ENCODE measurements around the gene KITLG. TPM values are rescaled to one million over a fixed set of nuclear protein-coding genes. Genes with fewer than 3 reads are reported as not detected.

Gene KITLG
- total RNA-seq, 2 experiments from 2014 or later = not detected

GRCh38 chr12:88590851-88591250 lies 10.6 kb upstream of the KITLG start:
- DNase-seq (ENCODE audit: low spot score) = no peak
- CTCF ChIA-PET (ENCODE audit: unreplicated experiment) = no interaction called here
- Histone ChIP-seq H3K79me2 (ENCODE audit: insufficient read depth, low read depth, low read length) (no peaks in the 10 kb centered on the region), H3K9me2 (ENCODE audit: insufficient read depth, low read length) (no peaks in the 10 kb centered on the region), H3K4me1 (ENCODE audit: insufficient read depth, low read length, poor library complexity, severe bottlenecking) (no peaks in the 10 kb centered on the region), H3K9me3 (ENCODE audit: low read length) (no peaks in the 10 kb centered on the region), H4K20me1 (ENCODE audit: insufficient read depth, low read length) (no peaks in the 10 kb centered on the region), H2AFZ (ENCODE audit: low read length) (no peak overlapping the region), H3K36me3 (ENCODE audit: insufficient read depth, low read length) (no peaks in the 10 kb centered on the region), H3K4me2 (ENCODE audit: low read length) (no peak overlapping the region), H3K4me3 (ENCODE audit: low read depth, low read length, poor library complexity, severe bottlenecking) (no peak overlapping the region), H3K27ac (ENCODE audit: low read depth, low read length, poor library complexity, severe bottlenecking) (no peak overlapping the region)
- BruUV-seq (replicated peaks) = no TSS peak
- intact Hi-C loops (cut with micrococcal nuclease; ENCODE audit: unreplicated experiment) = no loop called here
- TF ChIP-seq EZH2phosphoT487 (IDR thresholded peaks at IDR 0.05; ENCODE audit: borderline replicate concordance, low read depth, low read length) = no peak
- TF ChIP-seq CTCF (conservative IDR thresholded peaks at IDR 0.05; ENCODE audit: low read length) = no peak
- POLR2A ChIA-PET = no interaction called here

DNA sequence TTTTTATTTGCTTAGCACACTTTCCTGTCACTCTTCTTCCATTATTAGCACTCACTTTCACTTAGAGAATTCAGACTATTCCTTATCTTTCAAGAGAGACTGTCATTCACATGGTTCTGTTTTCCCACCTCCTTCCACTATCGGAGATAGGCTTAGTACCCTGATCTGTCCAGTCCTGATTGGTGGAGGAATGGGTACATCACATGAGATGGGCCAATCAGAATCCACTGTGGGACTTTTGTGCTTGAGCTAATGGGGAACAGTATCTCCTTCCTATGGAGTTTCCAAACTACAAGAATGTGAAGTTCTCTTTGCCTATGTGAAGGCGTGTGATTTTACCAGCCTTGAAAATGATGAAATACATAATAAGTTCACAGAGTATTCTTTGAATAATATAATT lies 4.8 kb upstream of the KITLG start:
- Histone ChIP-seq H2AFZ (ENCODE audit: low read length) (no peak overlapping the region), H3K4me1 (ENCODE audit: insufficient read depth, low read length, poor library complexity, severe bottlenecking) (no peaks in the 10 kb centered on the region), H3K79me2 (ENCODE audit: insufficient read depth, low read depth, low read length) (no peaks in the 10 kb centered on the region), H3K9me3 (ENCODE audit: low read length) (no peaks in the 10 kb centered on the region), H4K20me1 (ENCODE audit: insufficient read depth, low read length) (no peaks in the 10 kb centered on the region), H3K27ac (ENCODE audit: low read depth, low read length, poor library complexity, severe bottlenecking) (no peak overlapping the region), H3K4me3 (ENCODE audit: low read depth, low read length, poor library complexity, severe bottlenecking) (no peak overlapping the region), H3K4me2 (ENCODE audit: low read length) (no peak overlapping the region), H3K36me3 (ENCODE audit: insufficient read depth, low read length) (no peaks in the 10 kb centered on the region), H3K9me2 (ENCODE audit: insufficient read depth, low read length) (no peaks in the 10 kb centered on the region)
- no TSS peak for BruUV-seq (replicated peaks)
- ChIA-PET POLR2A (no interaction called here), CTCF (ENCODE audit: unreplicated experiment) (no interaction called here)
- no peak for DNase-seq (ENCODE audit: low spot score)
- TF ChIP-seq CTCF (conservative IDR thresholded peaks at IDR 0.05; ENCODE audit: low read length) = no peak
- no peak for TF ChIP-seq EZH2phosphoT487 (IDR thresholded peaks at IDR 0.05; ENCODE audit: borderline replicate concordance, low read depth, low read length)
- intact Hi-C loops (cut with micrococcal nuclease; ENCODE audit: unreplicated experiment) = no loop called here

DNA sequence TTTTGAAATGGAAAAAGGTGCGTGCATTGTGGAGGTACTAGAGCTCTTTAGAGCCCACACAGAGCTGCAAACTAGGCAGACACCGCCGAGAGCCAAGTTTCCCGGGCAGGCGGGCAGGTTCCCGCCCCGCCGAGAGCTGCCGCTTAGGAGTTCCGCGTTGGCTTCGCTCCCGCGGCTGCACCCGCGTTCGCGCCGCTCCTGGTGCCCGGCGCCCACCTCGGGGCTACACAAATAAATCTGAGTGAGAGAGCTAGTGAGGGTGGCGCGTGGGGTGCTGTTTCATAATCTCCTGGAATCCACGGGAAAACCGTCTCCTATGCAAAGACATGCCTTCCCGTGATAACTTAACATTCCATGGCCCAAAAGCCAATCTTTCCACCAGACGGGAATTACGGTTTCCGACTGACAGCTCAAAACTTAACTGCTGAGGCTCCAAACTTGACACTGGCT lies 645 bp downstream of the KITLG start:
- POLR2A ChIA-PET = no interaction called here
- BruUV-seq (replicated peaks) = no TSS peak
- Histone ChIP-seq H3K4me2 (ENCODE audit: low read length) (no peak overlapping the region), H3K4me1 (ENCODE audit: insufficient read depth, low read length, poor library complexity, severe bottlenecking) (no peaks in the 10 kb centered on the region), H3K9me2 (ENCODE audit: insufficient read depth, low read length) (no peaks in the 10 kb centered on the region), H4K20me1 (ENCODE audit: insufficient read depth, low read length) (no peaks in the 10 kb centered on the region), H3K27ac (ENCODE audit: low read depth, low read length, poor library complexity, severe bottlenecking) (no peak overlapping the region), H3K36me3 (ENCODE audit: insufficient read depth, low read length) (no peaks in the 10 kb centered on the region), H2AFZ (ENCODE audit: low read length) (no peak overlapping the region), H3K4me3 (ENCODE audit: low read depth, low read length, poor library complexity, severe bottlenecking) (no peak overlapping the region), H3K9me3 (ENCODE audit: low read length) (no peaks in the 10 kb centered on the region), H3K79me2 (ENCODE audit: insufficient read depth, low read depth, low read length) (no peaks in the 10 kb centered on the region)
- no peak for DNase-seq (ENCODE audit: low spot score)
- TF ChIP-seq CTCF (conservative IDR thresholded peaks at IDR 0.05; ENCODE audit: low read length) (no peak), EZH2phosphoT487 (IDR thresholded peaks at IDR 0.05; ENCODE audit: borderline replicate concordance, low read depth, low read length) (no peak)
- intact Hi-C loops (cut with micrococcal nuclease; ENCODE audit: unreplicated experiment) = no loop called here
- CTCF ChIA-PET (ENCODE audit: unreplicated experiment) = no interaction called here

All from OCI-LY7 (cell line).